Measurements from ENCODE around the gene SSBP3. TPM values are rescaled to one million over a fixed set of nuclear protein-coding genes. Genes with fewer than 3 reads are reported as not detected.

Gene SSBP3
- total RNA-seq, 1 experiment from 2014 or later: 15.0 TPM

DNA sequence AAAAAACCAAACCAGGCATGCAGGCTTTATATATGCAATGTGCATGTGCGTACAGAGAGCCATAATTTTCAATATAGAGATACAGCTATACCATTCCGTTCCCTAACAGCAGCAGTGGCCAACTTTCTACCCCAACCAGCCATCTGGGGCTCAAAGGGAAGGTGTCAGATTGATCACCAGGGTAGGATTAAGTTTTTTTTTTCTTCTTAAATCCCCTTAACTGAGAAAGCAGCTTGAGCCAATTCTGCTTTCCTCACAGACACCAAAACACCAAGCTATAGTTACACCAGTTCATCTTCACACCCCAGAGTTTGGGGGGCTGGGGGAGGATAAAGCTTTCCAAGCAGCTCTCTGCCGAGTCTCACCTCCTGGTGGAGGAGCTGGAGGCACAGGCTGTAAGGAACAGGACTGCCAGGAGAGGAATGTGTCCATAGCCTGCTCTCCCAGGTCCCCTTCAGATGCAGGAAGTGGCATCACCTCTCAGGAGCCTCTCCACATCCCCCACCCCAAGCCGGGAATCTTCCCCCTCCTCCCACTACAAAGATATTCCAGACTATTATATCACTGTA is 87.9 kb downstream of the SSBP3 start:
- ChIA-PET CTCF (no interaction called here), POLR2A (ENCODE audit: unreplicated experiment) (no interaction called here)
- Histone ChIP-seq H3K9me2 (replicated peaks; ENCODE audit: low read length) (no peaks in the 10 kb centered on the region), H3K9ac (ENCODE audit: low read length) (no peak overlapping the region), H3F3A (ENCODE audit: low read length, unreplicated experiment) (no peaks in the 10 kb centered on the region), H3K27ac (ENCODE audit: low read length) (no peak overlapping the region), H3K4me3 (ENCODE audit: low read length) (no peak overlapping the region), H3K27me3 (ENCODE audit: low read length) (no peaks in the 10 kb centered on the region), H3K79me2 (ENCODE audit: low read length) (no peaks in the 10 kb centered on the region), H3K36me3 (ENCODE audit: low read depth, low read length) (no peaks in the 10 kb centered on the region), H2AFZ (ENCODE audit: low read length) (no peak overlapping the region), H3K9me3 (ENCODE audit: low read length) (no peaks in the 10 kb centered on the region), H4K20me1 (ENCODE audit: low read length) (no peaks in the 10 kb centered on the region), H3K4me1 (ENCODE audit: insufficient read depth, low read length) (no peaks in the 10 kb centered on the region), H3K4me2 (ENCODE audit: low read length) (no peak overlapping the region)
- DNase-seq (no peak), ATAC-seq (no peak)
- BruUV-seq (replicated peaks): no TSS peak
- intact Hi-C loops (cut with micrococcal nuclease): no loop called here
- TF ChIP-seq EZH2 (IDR thresholded peaks at IDR 0.05; ENCODE audit: low read length, unreplicated experiment) (no peak), EZH2phosphoT487 (IDR thresholded peaks at IDR 0.05; ENCODE audit: borderline replicate concordance, low read length) (no peak)
- TF ChIP-seq, protein P1, sequence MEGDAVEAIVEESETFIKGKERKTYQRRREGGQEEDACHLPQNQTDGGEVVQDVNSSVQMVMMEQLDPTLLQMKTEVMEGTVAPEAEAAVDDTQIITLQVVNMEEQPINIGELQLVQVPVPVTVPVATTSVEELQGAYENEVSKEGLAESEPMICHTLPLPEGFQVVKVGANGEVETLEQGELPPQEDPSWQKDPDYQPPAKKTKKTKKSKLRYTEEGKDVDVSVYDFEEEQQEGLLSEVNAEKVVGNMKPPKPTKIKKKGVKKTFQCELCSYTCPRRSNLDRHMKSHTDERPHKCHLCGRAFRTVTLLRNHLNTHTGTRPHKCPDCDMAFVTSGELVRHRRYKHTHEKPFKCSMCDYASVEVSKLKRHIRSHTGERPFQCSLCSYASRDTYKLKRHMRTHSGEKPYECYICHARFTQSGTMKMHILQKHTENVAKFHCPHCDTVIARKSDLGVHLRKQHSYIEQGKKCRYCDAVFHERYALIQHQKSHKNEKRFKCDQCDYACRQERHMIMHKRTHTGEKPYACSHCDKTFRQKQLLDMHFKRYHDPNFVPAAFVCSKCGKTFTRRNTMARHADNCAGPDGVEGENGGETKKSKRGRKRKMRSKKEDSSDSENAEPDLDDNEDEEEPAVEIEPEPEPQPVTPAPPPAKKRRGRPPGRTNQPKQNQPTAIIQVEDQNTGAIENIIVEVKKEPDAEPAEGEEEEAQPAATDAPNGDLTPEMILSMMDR (conservative IDR thresholded peaks at IDR 0.05; ENCODE audit: low read depth, low read length): no peak

DNA sequence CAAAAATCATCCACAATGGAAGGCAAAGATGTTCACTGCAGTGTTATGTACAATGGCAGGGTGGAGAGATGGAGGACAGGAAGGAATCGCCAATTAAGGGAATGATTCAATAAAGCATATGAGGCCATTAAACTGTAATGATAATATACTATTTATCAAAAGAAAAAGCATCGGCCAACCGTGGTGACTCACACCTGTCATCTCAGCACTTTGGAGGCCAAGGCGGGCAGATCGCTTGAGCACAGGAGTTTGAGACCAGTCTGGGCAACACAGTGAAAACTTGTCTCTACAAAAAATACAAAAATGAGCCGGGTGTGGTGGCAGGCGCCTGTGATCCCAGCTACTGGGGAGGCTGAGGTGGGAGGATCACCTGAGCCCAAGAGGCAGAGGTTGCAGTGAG is 89.1 kb downstream of the SSBP3 start:
- CTCF ChIA-PET: no interaction called here
- Histone ChIP-seq H3K36me3 (ENCODE audit: low read depth, low read length) (no peaks in the 10 kb centered on the region), H4K20me1 (ENCODE audit: low read length) (no peaks in the 10 kb centered on the region), H3K27ac (ENCODE audit: low read length) (no peak overlapping the region), H3K9ac (ENCODE audit: low read length) (no peak overlapping the region), H3K4me2 (ENCODE audit: low read length) (no peak overlapping the region), H3K79me2 (ENCODE audit: low read length) (no peaks in the 10 kb centered on the region), H3K9me2 (replicated peaks; ENCODE audit: low read length) (no peaks in the 10 kb centered on the region), H3K4me1 (ENCODE audit: insufficient read depth, low read length) (no peaks in the 10 kb centered on the region), H2AFZ (ENCODE audit: low read length) (no peak overlapping the region), H3K9me3 (ENCODE audit: low read length) (no peaks in the 10 kb centered on the region), H3K4me3 (ENCODE audit: low read length) (no peak overlapping the region), H3K27me3 (ENCODE audit: low read length) (no peaks in the 10 kb centered on the region), H3F3A (ENCODE audit: low read length, unreplicated experiment) (no peaks in the 10 kb centered on the region)
- TF ChIP-seq EZH2phosphoT487 (IDR thresholded peaks at IDR 0.05; ENCODE audit: borderline replicate concordance, low read length) (no peak), EZH2 (IDR thresholded peaks at IDR 0.05; ENCODE audit: low read length, unreplicated experiment) (no peak)
- TF ChIP-seq, protein P1 (conservative IDR thresholded peaks at IDR 0.05; ENCODE audit: low read depth, low read length): no peak
- no peak for DNase-seq
- BruUV-seq (replicated peaks): no TSS peak
- ATAC-seq: no peak
- intact Hi-C loops (cut with micrococcal nuclease): no loop called here
- POLR2A ChIA-PET (ENCODE audit: unreplicated experiment): no interaction called here

GRCh38 chr1:54315099-54315498 is 91.1 kb downstream of the SSBP3 start:
- TF ChIP-seq EZH2phosphoT487 (IDR thresholded peaks at IDR 0.05; ENCODE audit: borderline replicate concordance, low read length): no peak
- TF ChIP-seq, protein P1 (conservative IDR thresholded peaks at IDR 0.05; ENCODE audit: low read depth, low read length): no peak
- no peak for TF ChIP-seq EZH2 (IDR thresholded peaks at IDR 0.05; ENCODE audit: low read length, unreplicated experiment)
- H3K27me3 ChIP-seq (ENCODE audit: low read length): no peaks in the 10 kb centered on the region
- H2AFZ ChIP-seq (ENCODE audit: low read length): no peak overlapping the region
- no peaks in the 10 kb centered on the region for H3K79me2 ChIP-seq (ENCODE audit: low read length)
- ChIA-PET CTCF (no interaction called here), POLR2A (ENCODE audit: unreplicated experiment) (no interaction called here)
- no peak overlapping the region for H3K4me2 ChIP-seq (ENCODE audit: low read length)
- no peak overlapping the region for H3K4me3 ChIP-seq (ENCODE audit: low read length)
- no peaks in the 10 kb centered on the region for H3K9me3 ChIP-seq (ENCODE audit: low read length)
- intact Hi-C loops (cut with micrococcal nuclease): no loop called here
- no peaks in the 10 kb centered on the region for H3F3A ChIP-seq (ENCODE audit: low read length, unreplicated experiment)
- no peak overlapping the region for H3K9ac ChIP-seq (ENCODE audit: low read length)
- H4K20me1 ChIP-seq (ENCODE audit: low read length): no peaks in the 10 kb centered on the region
- no peaks in the 10 kb centered on the region for H3K4me1 ChIP-seq (ENCODE audit: insufficient read depth, low read length)
- no TSS peak for BruUV-seq (replicated peaks)
- no peak for DNase-seq
- H3K27ac ChIP-seq (ENCODE audit: low read length): no peak overlapping the region
- no peaks in the 10 kb centered on the region for H3K36me3 ChIP-seq (ENCODE audit: low read depth, low read length)
- ATAC-seq: no peak
- H3K9me2 ChIP-seq (replicated peaks; ENCODE audit: low read length): no peaks in the 10 kb centered on the region
